Measurements from ENCODE around the gene DCLK3.

DNA sequence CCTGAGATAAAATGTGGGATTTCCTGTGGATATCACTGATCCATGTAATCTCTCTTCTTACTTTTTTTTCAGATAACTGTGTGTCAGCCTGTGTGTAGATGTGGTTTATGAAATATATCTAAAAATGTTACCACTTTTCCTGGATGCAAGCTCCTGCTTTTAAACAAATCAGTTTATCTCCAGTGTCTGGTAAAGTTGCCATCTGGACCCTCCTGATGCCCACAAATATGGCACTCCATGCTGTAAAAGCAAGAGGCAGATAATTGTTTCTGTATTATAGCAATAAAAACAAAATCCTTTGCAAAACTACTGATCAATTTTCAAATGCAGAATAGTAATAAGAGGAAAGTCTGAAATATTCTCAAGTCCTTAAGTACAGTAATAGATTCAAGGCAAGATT lies 7.6 kb upstream of the DCLK3 start:
- TF ChIP-seq TAF1 (IDR thresholded peaks at IDR 0.05; ENCODE audit: low read depth, low read length) (no peak), POLR2A (IDR thresholded peaks at IDR 0.05; ENCODE audit: low read depth, low read length) (no peak), SPI1 (IDR thresholded peaks at IDR 0.05; ENCODE audit: low read depth, low read length) (no peak)

All from GM12891 (cell line).